Activated CD8-positive, alpha-beta memory T cell treated with anti-CD3 and anti-CD28 coated beads, Interleukin-2, amount 50 U/mL, for 1 hour (primary cell): Measurements from ENCODE around the gene SLC25A34.

Source experiments
- DNase-seq: peaks from one replicate; pipeline ENCODE4 v3.0.0-alpha.2; 2020; ENCODE audit errors: extremely low read depth

Gene SLC25A34

DNA sequence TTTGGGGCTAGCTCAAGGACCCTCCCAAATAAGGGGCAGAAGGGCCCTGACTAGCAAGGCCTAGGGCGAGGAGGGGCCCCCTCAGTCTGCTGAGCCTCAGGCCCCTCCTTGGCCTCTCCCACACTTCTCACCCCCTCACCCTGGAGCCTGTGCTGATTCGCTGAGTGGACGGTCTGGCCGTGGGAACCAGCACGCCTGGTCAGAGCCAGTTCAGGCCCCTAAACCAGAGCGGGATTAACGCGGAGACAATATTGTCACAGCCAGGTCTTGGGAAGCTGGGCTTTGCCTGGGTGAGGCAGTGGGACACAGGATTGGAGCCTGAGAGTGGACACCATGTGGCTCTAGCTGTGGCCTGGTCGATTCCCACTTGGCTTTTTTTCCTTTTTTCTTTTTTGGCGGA lies 17.7 kb downstream of the SLC25A34 start:
- no peak for DNase-seq

DNA sequence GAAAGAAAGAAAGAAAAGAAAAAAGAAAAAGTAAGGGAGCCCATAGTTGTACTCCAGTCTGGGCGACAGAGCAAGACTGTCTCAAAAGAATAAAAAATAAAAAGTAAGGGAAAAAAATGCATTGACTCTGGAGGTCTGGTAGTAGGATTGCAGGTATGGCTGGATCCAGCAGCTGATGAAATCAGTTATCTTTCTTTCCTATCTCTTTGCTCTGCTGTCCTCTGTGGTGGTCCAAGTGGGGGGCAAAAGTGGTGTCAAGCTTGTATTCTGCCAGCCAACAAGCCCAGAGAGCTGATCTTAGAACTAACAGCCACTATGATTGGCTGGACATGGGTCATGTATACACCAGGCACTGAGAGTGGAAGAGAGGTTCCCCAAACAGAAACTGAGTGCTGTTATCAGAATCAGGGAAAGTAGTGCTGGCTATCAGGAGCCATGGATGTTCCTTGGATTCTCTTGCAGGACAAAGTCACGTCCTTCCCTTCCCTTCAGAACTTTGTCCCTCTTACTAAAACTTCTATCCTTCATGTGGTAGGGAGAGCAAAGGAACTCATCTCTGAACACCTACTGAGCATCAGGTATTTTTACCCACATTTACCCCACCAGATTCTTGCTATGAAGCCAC lies 19.1 kb downstream of the SLC25A34 start:
- DNase-seq: no peak

GRCh38 chr1:15755646-15756040 lies 19.6 kb downstream of the SLC25A34 start:
- no peak for DNase-seq

GRCh38 chr1:15756143-15757015 lies 20.3 kb downstream of the SLC25A34 start:
- no peak for DNase-seq

GRCh38 chr1:15757016-15757543 lies 21.0 kb downstream of the SLC25A34 start:
- no peak for DNase-seq

DNA sequence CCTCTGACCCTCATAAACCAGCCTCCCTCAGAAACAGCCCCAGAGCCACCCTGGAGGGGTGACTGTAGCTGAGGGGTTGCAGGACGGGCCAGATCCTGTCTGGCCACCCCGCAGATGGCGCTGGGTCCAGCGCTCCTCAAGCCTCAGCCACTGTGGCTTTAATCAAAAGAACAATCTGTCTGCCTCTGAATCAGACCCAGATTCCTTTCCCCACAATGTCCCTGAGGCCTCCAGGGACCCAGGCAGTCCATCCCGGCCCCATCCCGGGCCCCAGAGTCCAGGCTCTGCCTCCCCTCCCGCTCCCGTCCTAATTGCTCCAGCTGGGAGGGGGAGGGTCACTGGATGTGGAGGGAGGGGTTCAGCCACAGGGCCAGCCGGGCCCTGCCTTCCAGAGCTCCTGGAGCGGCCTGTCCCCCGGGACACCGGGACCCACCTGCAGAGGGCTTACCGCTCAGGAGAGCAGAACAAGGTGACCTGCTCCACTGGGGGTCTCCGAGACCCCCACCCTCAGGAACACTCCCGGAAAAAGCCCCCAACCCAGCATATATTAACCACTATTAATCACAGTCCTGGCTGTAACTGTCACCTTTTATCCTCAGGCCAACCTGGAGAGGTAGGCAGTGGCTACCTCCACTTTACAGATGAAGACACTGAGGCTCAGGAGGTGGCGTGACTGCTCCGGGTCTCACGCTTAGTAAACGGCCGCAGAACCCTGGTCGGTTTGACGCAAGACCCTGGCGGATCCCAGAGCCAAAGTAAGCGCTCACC lies 21.7 kb downstream of the SLC25A34 start:
- DNase-seq: no peak

- DNase-seq: no peak
Observed at GRCh38 chr1:15758343-15758931, 22.4 kb downstream of the SLC25A34 start, which contains the start of gene FBLIM1. FBLIM1 (plus strand) TSS chr1:15758795; CDS start chr1:15764984, 6,189 bp downstream.

- no peak for DNase-seq
Observed at GRCh38 chr1:15758953-15759661, 23.0 kb downstream of the SLC25A34 start.

GRCh38 chr1:15760520-15761211 lies 24.6 kb downstream of the SLC25A34 start:
- DNase-seq: no peak

GRCh38 chr1:15761366-15762128 lies 25.5 kb downstream of the SLC25A34 start:
- no peak for DNase-seq

DNA sequence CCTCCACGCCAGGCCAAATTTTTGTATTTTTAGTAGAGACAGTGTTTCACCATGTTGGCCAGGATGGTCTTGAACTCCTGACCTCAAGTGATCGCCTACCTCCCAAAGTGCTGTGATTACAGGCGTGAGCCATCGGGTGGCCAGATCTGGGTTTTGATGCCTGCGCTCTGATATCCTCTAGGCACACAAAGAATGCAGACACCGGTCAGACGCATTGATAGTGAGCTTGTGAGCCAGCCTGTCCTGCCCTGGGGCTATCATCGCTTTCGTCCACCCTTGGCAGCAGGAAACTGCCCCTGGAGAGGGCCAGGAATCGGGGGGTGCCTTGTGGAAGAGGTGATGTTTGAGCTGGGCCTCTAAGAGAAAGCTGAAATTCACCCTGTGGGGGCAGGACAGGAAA lies 26.5 kb downstream of the SLC25A34 start:
- no peak for DNase-seq

- no peak for DNase-seq
Observed at GRCh38 chr1:15764269-15764764, 28.3 kb downstream of the SLC25A34 start.

DNA sequence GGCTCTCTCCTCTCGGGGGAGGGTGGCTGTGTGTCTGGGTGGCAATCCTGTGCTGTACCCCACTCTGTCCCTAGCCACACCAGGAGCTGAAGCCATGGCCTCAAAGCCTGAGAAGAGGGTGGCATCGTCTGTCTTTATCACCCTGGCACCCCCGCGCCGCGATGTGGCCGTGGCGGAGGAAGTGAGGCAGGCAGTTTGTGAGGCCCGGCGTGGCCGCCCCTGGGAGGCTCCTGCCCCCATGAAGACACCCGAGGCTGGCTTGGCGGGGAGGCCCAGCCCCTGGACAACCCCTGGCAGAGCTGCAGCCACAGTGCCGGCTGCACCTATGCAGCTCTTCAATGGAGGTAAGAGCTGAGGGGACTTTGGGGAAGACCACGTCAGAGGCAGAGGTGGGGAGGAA lies 28.8 kb downstream of the SLC25A34 start:
- no peak for DNase-seq

DNA sequence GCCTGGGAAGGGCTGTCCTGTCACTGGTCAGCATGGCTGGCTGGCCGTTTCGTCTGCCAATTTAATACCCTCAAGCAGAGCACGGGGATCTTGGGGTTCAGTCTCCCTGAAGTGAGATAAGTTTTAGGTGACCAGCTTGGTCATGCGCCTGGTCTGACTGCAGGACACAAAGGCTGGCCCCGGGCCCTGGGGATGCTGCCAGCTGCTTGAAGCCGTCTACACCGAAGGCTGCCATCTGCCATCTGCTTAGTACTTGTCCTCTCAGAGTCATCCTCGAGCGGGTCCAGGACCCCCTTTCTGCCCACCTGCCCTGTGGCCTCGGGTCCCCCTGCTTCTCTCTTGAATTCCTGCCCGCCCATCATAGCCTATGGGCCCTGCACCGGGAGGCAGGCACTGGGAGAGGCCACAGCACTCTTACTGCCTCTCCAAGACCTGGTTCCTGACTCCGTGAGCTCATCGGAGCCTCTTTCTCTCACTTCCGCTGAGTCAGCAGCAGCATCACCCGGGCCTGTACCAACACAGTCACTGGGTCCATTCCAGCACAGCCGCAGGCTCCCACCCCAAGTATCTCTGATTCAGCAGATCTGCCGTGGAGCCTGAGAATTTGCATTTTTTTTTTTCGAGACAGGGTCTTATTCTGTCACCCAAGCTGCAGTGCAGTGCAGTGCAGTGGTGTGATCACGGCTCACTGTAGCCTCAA lies 29.6 kb downstream of the SLC25A34 start:
- DNase-seq: no peak

DNA sequence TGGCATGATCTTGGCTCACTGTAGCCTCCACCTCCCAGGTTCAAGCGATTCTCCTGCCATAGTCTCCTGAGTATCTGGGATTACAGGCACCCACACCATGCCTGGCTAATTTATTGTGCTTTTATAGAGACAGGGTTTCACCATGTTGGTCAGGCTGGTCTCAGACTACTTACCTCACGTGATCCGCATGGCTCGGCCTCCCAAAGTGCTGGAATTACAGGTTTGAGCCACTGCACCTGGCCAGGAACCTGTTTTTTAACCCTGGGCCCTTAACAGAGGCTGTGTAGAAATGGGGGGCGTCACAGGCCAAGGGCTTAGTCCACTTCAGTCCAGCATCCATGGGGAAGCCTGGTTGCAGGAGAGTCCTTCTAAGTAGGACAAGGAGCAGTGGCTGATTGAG lies 31.9 kb downstream of the SLC25A34 start:
- DNase-seq: no peak

- DNase-seq: no peak
Observed at GRCh38 chr1:15768388-15768787, 32.3 kb downstream of the SLC25A34 start.

- no peak for DNase-seq
Observed at GRCh38 chr1:15770313-15770962, 34.4 kb downstream of the SLC25A34 start.

DNA sequence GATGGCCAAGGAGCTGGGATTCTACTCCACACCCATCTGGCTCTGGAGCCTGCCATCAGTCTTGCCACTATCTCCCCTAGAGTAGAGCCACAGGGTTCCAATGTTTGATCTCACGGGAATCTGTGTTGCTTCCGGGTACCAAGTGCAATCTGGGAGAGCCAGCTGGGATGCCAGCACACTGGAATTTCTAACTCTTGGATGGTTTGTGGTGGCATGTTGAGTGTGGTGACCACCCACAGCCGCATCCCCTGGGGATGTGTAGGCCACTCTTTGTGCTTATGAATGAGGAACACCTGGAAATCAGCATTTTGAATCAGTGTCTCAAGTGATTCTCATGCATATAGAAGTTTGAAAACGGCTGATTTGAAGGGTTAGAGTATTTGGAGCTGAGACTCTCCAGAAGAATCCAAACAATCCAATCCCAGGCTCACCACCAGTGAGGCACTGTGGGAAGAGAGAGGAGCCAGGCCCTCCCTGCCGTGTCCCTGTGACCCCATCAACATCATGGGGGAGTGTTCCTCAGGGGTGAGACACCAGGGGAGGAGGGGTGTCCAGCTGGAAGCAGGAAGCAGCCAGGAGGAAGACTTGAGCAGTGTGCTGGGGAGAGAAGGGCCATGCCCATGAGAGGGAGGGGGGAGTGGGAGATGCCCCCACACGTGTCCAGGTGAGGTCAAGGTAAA lies 35.9 kb downstream of the SLC25A34 start:
- no peak for DNase-seq
